B cell (primary cell): ENCODE measurements around the gene LRRC32.

ENCODE experiments used
- CTCF ChIP-seq: fragments of 200-600 bp; IDR thresholded peaks from one replicate; pipeline ENCODE4 v1.8.0; 2022; ENCODE audit warnings: antibody characterized with exemption, mild to moderate bottlenecking
- EZH2 ChIP-seq: IDR thresholded peaks from 2 replicates; pipeline ENCODE4 v1.6.1; 2012; ENCODE audit warnings: borderline replicate concordance, low read depth, mild to moderate bottlenecking, moderate library complexity, low read length; ENCODE audit not compliant: insufficient read depth, poor library complexity, severe bottlenecking

- TF ChIP-seq CTCF (no peak), EZH2 (no peak)
These were observed 19.0 kb upstream of the LRRC32 start for GRCh38 chr11:76689313-76690260.
